T-helper 9 cell (primary cell): Measurements from ENCODE around the gene NMT2.

Experiments used
- DNase-seq: peaks from one replicate; pipeline ENCODE4 v3.0.0-alpha.2; 2020

The NMT2 gene

GRCh38 chr10:15140698-15141097 lies 27.8 kb downstream of the NMT2 start:
- DNase-seq: no peak

GRCh38 chr10:15137636-15138035 lies 30.9 kb downstream of the NMT2 start:
- DNase-seq: no peak

GRCh38 chr10:15137036-15137359 lies 31.5 kb downstream of the NMT2 start:
- DNase-seq: no peak

GRCh38 chr10:15136129-15137035 lies 32.1 kb downstream of the NMT2 start:
- DNase-seq: no peak

- no peak for DNase-seq
Measured at GRCh38 chr10:15131330-15131729, 37.2 kb downstream of the NMT2 start.

- DNase-seq: no peak
Measured at GRCh38 chr10:15124908-15125307, 43.6 kb downstream of the NMT2 start.

- no peak for DNase-seq
Measured at GRCh38 chr10:15124190-15124589, 44.3 kb downstream of the NMT2 start.

- DNase-seq: no peak
Measured at GRCh38 chr10:15123749-15124184, 44.7 kb downstream of the NMT2 start.

GRCh38 chr10:15122477-15123030 lies 45.9 kb downstream of the NMT2 start:
- DNase-seq: no peak

GRCh38 chr10:15121707-15122106 lies 46.8 kb downstream of the NMT2 start:
- DNase-seq: no peak

- DNase-seq: no peak
Measured at GRCh38 chr10:15120523-15120922, 48.0 kb downstream of the NMT2 start.

- DNase-seq: no peak
Measured at GRCh38 chr10:15118615-15119014, 49.9 kb downstream of the NMT2 start.

GRCh38 chr10:15116225-15116624 lies 52.3 kb downstream of the NMT2 start:
- DNase-seq: no peak

- no peak for DNase-seq
Measured at GRCh38 chr10:15113766-15114165, 54.7 kb downstream of the NMT2 start.

- DNase-seq: no peak
Measured at GRCh38 chr10:15112657-15113056, 55.8 kb downstream of the NMT2 start.

- peak; percentile 61 for DNase-seq
Measured at GRCh38 chr10:15106352-15107013, 62.0 kb downstream of the NMT2 start.

- no peak for DNase-seq
Measured at GRCh38 chr10:15103513-15103912, 65.0 kb downstream of the NMT2 start.

- DNase-seq: no peak
Measured at GRCh38 chr10:15099886-15100285, 68.6 kb downstream of the NMT2 start.

- DNase-seq: peak; percentile 93
Measured at GRCh38 chr10:15097011-15097812, 71.3 kb downstream of the NMT2 start, which contains the start of gene RPP38. Gene RPP38 (plus strand): TSS chr10:15097355. CDS start chr10:15103315, 5,960 bp downstream.

- no peak for DNase-seq
Measured at GRCh38 chr10:15096661-15097010, 71.9 kb downstream of the NMT2 start.

- DNase-seq: no peak
Measured at GRCh38 chr10:15092855-15093408, 75.6 kb downstream of the NMT2 start.

GRCh38 chr10:15091418-15091817 lies 77.1 kb downstream of the NMT2 start:
- no peak for DNase-seq
